NCI-H2227 treated with DMSO at 0.1 percent for 48 hours (cell line): Measurements from ENCODE around the gene ESPNL.
A peak's percentile ranks its signal among the peaks of the same experiment; 100 is the strongest.
"Not testable (repeated sequence)": the region's sequence is repeated elsewhere in the genome, so short reads cannot be mapped to it uniquely, and the experiment has no call there.

Experiments used
- DNase-seq: peaks from one replicate; lab custom pipeline; 2025; lab: John Stamatoyannopoulos, UW

ESPNL gene

GRCh38 chr2:238100049-238100820 is at the start of gene ESPNL:
TSS of gene ESPNL (plus strand) at chr2:238100340. CDS start at chr2:238100420, 80 bp downstream.
- DNase-seq, result no peak

- no peak for DNase-seq
These were observed 46.9 kb upstream of the ESPNL start for GRCh38 chr2:238053191-238053776.

GRCh38 chr2:238055841-238056240 is 44.3 kb upstream of the ESPNL start:
- no peak for DNase-seq

- DNase-seq, result not testable (repeated sequence)
These were observed 42.2 kb upstream of the ESPNL start for GRCh38 chr2:238057696-238058575.

- DNase-seq, result no peak
These were observed 40.6 kb upstream of the ESPNL start for GRCh38 chr2:238059505-238059904.

GRCh38 chr2:238060096-238060541 is 40.0 kb upstream of the ESPNL start:
- DNase-seq, result no peak

- peak; percentile 96 for DNase-seq
These were observed 39.4 kb upstream of the ESPNL start, which contains the start of gene SCLY for GRCh38 chr2:238060542-238061314. TSS of gene SCLY (plus strand) at chr2:238061001. CDS start at chr2:238061055, 54 bp downstream.

GRCh38 chr2:238061315-238062202 is 38.6 kb upstream of the ESPNL start:
- DNase-seq, result peak; percentile 21

- no peak for DNase-seq
These were observed 36.5 kb upstream of the ESPNL start for GRCh38 chr2:238063414-238064189.

- DNase-seq, result no peak
These were observed 35.8 kb upstream of the ESPNL start for GRCh38 chr2:238064376-238064775.

- no peak for DNase-seq
These were observed 34.9 kb upstream of the ESPNL start for GRCh38 chr2:238065071-238065846.

- DNase-seq, result no peak
These were observed 33.9 kb upstream of the ESPNL start for GRCh38 chr2:238066218-238066617.

- not testable (repeated sequence) for DNase-seq
These were observed 33.4 kb upstream of the ESPNL start for GRCh38 chr2:238066718-238067117.

- DNase-seq, result no peak
These were observed 32.2 kb upstream of the ESPNL start for GRCh38 chr2:238067939-238068338.

- DNase-seq, result no peak
These were observed 31.0 kb upstream of the ESPNL start for GRCh38 chr2:238069021-238069709.

GRCh38 chr2:238069877-238070276 is 30.3 kb upstream of the ESPNL start:
- no peak for DNase-seq

GRCh38 chr2:238075397-238075796 is 24.7 kb upstream of the ESPNL start:
- no peak for DNase-seq

- DNase-seq, result no peak
These were observed 22.8 kb upstream of the ESPNL start for GRCh38 chr2:238077292-238077691.
